ENCODE measurements around the gene OTOGL.

- TF ChIP-seq, protein P1, sequence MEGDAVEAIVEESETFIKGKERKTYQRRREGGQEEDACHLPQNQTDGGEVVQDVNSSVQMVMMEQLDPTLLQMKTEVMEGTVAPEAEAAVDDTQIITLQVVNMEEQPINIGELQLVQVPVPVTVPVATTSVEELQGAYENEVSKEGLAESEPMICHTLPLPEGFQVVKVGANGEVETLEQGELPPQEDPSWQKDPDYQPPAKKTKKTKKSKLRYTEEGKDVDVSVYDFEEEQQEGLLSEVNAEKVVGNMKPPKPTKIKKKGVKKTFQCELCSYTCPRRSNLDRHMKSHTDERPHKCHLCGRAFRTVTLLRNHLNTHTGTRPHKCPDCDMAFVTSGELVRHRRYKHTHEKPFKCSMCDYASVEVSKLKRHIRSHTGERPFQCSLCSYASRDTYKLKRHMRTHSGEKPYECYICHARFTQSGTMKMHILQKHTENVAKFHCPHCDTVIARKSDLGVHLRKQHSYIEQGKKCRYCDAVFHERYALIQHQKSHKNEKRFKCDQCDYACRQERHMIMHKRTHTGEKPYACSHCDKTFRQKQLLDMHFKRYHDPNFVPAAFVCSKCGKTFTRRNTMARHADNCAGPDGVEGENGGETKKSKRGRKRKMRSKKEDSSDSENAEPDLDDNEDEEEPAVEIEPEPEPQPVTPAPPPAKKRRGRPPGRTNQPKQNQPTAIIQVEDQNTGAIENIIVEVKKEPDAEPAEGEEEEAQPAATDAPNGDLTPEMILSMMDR (conservative IDR thresholded peaks at IDR 0.05; ENCODE audit: low read length): no peak
- no peak for TF ChIP-seq EZH2phosphoT487 (IDR thresholded peaks at IDR 0.05; ENCODE audit: borderline replicate concordance, low read depth, low read length)
Measured at GRCh38 chr12:80099259-80099658, at the start of gene OTOGL.
